HuH-7 (cell line): ENCODE measurements around the gene PLCXD1.
"Not testable (repeated sequence)": the region's sequence is repeated elsewhere in the genome, so short reads cannot be mapped to it uniquely, and the experiment has no call there.

Experiments
- DNase-seq: peaks from one replicate; pipeline ENCODE4 v3.0.0; 2011; ENCODE audit warnings: low spot score

Gene PLCXD1

DNA sequence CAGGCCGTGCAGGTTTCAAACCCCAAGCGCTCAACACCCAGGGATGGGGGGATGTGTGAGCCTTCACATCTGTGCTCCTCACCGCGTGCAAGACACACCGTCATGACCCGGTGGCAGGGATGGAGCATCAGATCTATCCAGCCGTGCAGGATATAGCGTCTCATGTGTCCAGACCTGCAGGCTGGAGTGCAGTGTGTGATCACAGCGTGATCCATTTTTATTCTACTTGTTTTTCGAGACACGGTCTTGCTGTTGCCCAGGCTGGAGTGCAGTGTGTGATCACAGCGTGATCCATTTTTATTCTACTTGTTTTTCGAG lies 70.1 kb downstream of the PLCXD1 start:
- DNase-seq: not testable (repeated sequence)

DNA sequence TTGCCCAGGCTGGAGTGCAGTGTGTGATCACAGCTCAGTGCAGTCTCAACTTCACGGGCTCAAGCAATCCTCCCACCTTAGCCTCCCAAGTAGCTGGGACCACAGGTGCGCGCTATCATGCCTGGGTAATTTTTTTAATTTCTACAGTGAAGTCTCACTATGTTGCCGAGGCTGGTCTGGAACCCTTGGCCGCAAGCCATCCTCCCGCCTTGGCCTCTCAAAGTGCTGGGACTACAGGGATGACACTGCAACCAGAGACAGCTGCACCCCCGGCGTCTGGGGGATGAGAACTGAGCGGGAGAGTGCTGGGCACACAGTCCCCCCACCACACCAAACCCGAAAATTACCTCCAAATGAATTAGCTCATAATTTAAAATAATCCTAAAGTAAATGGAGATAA lies 70.6 kb downstream of the PLCXD1 start:
- DNase-seq: no peak

DNA sequence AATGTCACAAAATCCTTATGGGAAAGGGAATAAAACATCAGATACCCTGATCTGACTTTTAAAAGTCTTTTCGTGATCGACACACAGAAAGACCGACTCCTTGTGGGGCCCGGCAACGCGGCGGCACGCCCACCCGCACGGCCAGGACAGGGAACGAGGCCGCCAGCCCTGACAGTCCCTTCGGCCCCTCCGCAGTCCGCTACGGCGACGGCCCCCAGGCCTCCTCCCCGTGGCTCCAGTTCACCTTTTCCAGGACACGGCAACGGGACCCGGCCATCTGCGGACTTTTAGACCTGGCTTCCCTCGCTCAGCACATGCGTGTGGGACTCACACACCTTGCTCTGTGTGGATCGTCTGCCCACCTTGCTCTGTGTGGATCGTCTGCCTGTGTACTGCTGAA lies 71.0 kb downstream of the PLCXD1 start:
- no peak for DNase-seq

DNA sequence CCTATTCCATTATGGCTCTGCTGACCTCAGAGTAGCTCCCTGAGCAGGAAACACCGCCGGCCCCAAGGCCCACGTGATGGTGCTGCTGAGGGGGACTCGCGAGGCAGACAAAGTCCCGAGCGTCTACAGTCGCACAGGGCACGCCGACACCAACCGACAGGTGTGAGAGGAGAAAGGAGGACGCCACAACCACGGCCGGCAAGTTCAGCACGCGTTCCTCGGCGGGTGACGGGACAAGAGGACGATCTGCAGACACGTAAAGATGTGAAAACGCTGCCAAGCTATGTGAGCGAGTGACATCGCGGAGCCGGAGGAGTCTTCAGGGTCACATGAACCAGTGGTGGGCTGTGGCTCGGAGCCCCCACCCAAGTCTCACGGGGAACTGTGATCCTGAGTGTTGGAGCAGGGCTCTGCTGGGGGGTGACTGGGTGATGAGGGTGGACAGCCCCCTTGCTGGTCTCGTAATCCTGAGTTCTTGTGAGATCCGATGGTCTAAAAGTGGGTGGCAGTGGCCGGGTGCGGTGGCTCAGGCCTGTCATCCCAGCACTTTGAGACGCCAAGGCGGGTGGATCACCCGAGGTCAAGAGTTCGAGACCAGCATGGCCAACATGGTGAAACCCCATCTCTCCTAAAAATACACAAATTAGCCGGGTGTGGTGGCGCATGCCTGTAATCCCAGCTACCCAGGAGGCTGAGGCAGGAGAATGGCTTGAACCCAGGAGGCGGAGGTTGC lies 71.6 kb downstream of the PLCXD1 start:
- DNase-seq: no peak
